ENCODE measurements around the gene FAM174C.

Gene FAM174C

DNA sequence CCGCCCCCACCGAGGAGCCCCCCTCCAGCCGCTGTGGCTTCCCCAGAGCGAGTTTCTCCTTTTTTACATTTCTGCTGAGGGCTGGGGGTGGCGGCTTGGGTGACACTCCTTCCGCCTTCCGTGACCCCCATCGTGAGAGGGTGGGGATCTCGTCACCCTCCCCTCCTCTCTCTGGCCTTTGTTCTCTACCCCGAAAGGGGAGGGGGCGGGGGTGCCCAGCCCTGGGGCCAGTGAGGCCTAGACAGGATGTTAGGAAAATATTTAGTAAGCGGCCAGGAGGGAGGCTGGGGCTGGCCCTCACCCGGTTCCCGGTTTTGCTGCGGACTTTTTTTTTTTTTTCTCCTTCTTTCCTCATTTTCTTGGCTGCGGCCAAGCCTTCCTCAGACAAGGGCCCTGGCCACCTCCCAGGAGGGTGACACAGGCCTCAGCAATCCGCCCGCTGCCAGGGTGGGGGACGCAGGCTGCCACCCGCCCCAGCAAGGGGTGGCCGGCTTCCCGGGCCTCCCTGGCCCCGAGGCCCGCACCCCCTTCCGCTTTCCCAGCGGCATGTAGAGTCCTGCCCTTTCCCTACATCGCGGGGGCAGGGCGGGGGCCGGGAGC, 23.0 kb upstream of the FAM174C start (continued):
- TF ChIP-seq SP7 (tag by site-specific recombination; IDR thresholded peaks at IDR 0.05), result 0 out of 2 replicates have a peak, but pooled peaks have one; percentile 18
- peak; percentile 71 for TF ChIP-seq KLF8 (tag by site-specific recombination; IDR thresholded peaks at IDR 0.05)
- TF ChIP-seq, protein P1, sequence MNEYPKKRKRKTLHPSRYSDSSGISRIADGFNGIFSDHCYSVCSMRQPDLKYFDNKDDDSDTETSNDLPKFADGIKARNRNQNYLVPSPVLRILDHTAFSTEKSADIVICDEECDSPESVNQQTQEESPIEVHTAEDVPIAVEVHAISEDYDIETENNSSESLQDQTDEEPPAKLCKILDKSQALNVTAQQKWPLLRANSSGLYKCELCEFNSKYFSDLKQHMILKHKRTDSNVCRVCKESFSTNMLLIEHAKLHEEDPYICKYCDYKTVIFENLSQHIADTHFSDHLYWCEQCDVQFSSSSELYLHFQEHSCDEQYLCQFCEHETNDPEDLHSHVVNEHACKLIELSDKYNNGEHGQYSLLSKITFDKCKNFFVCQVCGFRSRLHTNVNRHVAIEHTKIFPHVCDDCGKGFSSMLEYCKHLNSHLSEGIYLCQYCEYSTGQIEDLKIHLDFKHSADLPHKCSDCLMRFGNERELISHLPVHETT (tag by site-specific recombination; IDR thresholded peaks at IDR 0.05), result 0 out of 2 replicates have a peak, but pooled peaks have one; percentile 46
- no peak for TF ChIP-seq ZNF830 (tag by site-specific recombination; IDR thresholded peaks at IDR 0.05; ENCODE audit: low read depth)
- TF ChIP-seq, protein P2, sequence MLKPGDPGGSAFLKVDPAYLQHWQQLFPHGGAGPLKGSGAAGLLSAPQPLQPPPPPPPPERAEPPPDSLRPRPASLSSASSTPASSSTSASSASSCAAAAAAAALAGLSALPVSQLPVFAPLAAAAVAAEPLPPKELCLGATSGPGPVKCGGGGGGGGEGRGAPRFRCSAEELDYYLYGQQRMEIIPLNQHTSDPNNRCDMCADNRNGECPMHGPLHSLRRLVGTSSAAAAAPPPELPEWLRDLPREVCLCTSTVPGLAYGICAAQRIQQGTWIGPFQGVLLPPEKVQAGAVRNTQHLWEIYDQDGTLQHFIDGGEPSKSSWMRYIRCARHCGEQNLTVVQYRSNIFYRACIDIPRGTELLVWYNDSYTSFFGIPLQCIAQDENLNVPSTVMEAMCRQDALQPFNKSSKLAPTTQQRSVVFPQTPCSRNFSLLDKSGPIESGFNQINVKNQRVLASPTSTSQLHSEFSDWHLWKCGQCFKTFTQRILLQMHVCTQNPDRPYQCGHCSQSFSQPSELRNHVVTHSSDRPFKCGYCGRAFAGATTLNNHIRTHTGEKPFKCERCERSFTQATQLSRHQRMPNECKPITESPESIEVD (tag by site-specific recombination; IDR thresholded peaks at IDR 0.05), result no peak
- no peak for TF ChIP-seq BCL11A (tag by site-specific recombination; IDR thresholded peaks at IDR 0.05; ENCODE audit: low read depth)
- TF ChIP-seq, protein P3, sequence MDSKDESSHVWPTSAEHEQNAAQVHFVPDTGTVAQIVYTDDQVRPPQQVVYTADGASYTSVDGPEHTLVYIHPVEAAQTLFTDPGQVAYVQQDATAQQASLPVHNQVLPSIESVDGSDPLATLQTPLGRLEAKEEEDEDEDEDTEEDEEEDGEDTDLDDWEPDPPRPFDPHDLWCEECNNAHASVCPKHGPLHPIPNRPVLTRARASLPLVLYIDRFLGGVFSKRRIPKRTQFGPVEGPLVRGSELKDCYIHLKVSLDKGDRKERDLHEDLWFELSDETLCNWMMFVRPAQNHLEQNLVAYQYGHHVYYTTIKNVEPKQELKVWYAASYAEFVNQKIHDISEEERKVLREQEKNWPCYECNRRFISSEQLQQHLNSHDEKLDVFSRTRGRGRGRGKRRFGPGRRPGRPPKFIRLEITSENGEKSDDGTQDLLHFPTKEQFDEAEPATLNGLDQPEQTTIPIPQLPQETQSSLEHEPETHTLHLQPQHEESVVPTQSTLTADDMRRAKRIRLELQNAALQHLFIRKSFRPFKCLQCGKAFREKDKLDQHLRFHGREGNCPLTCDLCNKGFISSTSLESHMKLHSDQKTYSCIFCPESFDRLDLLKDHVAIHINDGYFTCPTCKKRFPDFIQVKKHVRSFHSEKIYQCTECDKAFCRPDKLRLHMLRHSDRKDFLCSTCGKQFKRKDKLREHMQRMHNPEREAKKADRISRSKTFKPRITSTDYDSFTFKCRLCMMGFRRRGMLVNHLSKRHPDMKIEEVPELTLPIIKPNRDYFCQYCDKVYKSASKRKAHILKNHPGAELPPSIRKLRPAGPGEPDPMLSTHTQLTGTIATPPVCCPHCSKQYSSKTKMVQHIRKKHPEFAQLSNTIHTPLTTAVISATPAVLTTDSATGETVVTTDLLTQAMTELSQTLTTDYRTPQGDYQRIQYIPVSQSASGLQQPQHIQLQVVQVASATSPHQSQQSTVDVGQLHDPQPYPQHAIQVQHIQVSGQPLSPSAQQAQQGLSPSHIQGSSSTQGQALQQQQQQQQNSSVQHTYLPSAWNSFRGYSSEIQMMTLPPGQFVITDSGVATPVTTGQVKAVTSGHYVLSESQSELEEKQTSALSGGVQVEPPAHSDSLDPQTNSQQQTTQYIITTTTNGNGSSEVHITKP (tag by site-specific recombination; IDR thresholded peaks at IDR 0.05), result peak; percentile 22; the same call in 1 of the 2 replicates
- TF ChIP-seq IKZF3 (tag by site-specific recombination; IDR thresholded peaks at IDR 0.05), result peak; percentile 61
- TF ChIP-seq MYNN (tag by site-specific recombination; IDR thresholded peaks at IDR 0.05; ENCODE audit: borderline replicate concordance), result no peak
- peak; percentile 11 for TF ChIP-seq SP2 (tag by site-specific recombination; IDR thresholded peaks at IDR 0.05)
- TF ChIP-seq ZNF223 (tag by site-specific recombination; IDR thresholded peaks at IDR 0.05), result peak; percentile 100
- TF ChIP-seq ZNF132 (tag by site-specific recombination; IDR thresholded peaks at IDR 0.05; ENCODE audit: borderline replicate concordance), result no peak
- TF ChIP-seq ZNF558 (tag by site-specific recombination; IDR thresholded peaks at IDR 0.05), result no peak
- TF ChIP-seq MZF1 (tag by site-specific recombination; IDR thresholded peaks at IDR 0.05; ENCODE audit: borderline replicate concordance), result no peak
- TF ChIP-seq ZNF23 (tag by site-specific recombination; IDR thresholded peaks at IDR 0.05; ENCODE audit: borderline replicate concordance), result no peak
- TF ChIP-seq, protein P4, sequence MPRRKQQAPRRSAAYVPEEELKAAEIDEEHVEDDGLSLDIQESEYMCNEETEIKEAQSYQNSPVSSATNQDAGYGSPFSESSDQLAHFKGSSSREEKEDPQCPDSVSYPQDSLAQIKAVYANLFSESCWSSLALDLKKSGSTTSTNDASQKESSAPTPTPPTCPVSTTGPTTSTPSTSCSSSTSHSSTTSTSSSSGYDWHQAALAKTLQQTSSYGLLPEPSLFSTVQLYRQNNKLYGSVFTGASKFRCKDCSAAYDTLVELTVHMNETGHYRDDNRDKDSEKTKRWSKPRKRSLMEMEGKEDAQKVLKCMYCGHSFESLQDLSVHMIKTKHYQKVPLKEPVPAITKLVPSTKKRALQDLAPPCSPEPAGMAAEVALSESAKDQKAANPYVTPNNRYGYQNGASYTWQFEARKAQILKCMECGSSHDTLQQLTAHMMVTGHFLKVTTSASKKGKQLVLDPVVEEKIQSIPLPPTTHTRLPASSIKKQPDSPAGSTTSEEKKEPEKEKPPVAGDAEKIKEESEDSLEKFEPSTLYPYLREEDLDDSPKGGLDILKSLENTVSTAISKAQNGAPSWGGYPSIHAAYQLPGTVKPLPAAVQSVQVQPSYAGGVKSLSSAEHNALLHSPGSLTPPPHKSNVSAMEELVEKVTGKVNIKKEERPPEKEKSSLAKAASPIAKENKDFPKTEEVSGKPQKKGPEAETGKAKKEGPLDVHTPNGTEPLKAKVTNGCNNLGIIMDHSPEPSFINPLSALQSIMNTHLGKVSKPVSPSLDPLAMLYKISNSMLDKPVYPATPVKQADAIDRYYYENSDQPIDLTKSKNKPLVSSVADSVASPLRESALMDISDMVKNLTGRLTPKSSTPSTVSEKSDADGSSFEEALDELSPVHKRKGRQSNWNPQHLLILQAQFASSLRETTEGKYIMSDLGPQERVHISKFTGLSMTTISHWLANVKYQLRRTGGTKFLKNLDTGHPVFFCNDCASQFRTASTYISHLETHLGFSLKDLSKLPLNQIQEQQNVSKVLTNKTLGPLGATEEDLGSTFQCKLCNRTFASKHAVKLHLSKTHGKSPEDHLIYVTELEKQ (tag by site-specific recombination; IDR thresholded peaks at IDR 0.05; ENCODE audit: borderline replicate concordance), result no peak
- no peak for TF ChIP-seq REPIN1 (tag by site-specific recombination; IDR thresholded peaks at IDR 0.05; ENCODE audit: low read depth)
- TF ChIP-seq, protein P5, sequence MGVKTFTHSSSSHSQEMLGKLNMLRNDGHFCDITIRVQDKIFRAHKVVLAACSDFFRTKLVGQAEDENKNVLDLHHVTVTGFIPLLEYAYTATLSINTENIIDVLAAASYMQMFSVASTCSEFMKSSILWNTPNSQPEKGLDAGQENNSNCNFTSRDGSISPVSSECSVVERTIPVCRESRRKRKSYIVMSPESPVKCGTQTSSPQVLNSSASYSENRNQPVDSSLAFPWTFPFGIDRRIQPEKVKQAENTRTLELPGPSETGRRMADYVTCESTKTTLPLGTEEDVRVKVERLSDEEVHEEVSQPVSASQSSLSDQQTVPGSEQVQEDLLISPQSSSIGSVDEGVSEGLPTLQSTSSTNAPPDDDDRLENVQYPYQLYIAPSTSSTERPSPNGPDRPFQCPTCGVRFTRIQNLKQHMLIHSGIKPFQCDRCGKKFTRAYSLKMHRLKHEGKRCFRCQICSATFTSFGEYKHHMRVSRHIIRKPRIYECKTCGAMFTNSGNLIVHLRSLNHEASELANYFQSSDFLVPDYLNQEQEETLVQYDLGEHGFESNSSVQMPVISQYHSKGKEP (tag by site-specific recombination; IDR thresholded peaks at IDR 0.05), result no peak
- TF ChIP-seq ZNF366 (tag by site-specific recombination; conservative IDR thresholded peaks at IDR 0.05), result peak; percentile 30; the same call in 1 of the 2 replicates
- no peak for TF ChIP-seq ZNF776 (tag by site-specific recombination; IDR thresholded peaks at IDR 0.05; ENCODE audit: borderline replicate concordance)
- TF ChIP-seq, protein P6, sequence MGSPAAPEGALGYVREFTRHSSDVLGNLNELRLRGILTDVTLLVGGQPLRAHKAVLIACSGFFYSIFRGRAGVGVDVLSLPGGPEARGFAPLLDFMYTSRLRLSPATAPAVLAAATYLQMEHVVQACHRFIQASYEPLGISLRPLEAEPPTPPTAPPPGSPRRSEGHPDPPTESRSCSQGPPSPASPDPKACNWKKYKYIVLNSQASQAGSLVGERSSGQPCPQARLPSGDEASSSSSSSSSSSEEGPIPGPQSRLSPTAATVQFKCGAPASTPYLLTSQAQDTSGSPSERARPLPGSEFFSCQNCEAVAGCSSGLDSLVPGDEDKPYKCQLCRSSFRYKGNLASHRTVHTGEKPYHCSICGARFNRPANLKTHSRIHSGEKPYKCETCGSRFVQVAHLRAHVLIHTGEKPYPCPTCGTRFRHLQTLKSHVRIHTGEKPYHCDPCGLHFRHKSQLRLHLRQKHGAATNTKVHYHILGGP (tag by site-specific recombination; IDR thresholded peaks at IDR 0.05), result no peak
- TF ChIP-seq, protein P7, sequence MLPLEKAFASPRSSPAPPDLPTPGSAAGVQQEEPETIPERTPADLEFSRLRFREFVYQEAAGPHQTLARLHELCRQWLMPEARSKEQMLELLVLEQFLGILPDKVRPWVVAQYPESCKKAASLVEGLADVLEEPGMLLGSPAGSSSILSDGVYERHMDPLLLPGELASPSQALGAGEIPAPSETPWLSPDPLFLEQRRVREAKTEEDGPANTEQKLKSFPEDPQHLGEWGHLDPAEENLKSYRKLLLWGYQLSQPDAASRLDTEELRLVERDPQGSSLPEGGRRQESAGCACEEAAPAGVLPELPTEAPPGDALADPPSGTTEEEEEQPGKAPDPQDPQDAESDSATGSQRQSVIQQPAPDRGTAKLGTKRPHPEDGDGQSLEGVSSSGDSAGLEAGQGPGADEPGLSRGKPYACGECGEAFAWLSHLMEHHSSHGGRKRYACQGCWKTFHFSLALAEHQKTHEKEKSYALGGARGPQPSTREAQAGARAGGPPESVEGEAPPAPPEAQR (tag by site-specific recombination; IDR thresholded peaks at IDR 0.05), result no peak
- no peak for TF ChIP-seq ZNF521 (tag by site-specific recombination; IDR thresholded peaks at IDR 0.05)
- TF ChIP-seq KLF16 (tag by site-specific recombination; IDR thresholded peaks at IDR 0.05), result 0 out of 2 replicates have a peak, but pooled peaks have one; percentile 33
